ENCODE measurements around the gene RAPGEF2.

Gene RAPGEF2

DNA sequence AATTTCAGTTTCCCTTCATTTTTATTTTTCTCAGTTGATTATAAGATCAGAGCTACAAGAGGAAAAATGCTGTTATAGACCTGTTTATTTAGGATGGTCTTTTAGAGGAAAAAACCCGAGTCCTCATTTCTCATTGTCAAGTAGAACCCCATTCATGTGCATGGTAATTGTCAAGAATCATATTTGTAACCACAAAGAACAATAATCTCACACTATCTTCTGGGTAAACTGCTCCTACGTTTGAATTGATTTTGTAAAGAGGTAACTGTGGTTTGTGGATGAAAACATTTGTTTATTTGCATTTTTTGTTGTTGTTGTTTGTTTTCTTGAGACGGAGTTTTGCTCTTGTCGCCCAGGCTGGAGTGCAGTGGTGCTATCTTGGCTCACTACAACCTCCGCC lies 23.8 kb downstream of the RAPGEF2 start:
- no peak overlapping the region for H3K4me3 ChIP-seq (ENCODE audit: low read depth, low read length)
- TF ChIP-seq, protein P1, sequence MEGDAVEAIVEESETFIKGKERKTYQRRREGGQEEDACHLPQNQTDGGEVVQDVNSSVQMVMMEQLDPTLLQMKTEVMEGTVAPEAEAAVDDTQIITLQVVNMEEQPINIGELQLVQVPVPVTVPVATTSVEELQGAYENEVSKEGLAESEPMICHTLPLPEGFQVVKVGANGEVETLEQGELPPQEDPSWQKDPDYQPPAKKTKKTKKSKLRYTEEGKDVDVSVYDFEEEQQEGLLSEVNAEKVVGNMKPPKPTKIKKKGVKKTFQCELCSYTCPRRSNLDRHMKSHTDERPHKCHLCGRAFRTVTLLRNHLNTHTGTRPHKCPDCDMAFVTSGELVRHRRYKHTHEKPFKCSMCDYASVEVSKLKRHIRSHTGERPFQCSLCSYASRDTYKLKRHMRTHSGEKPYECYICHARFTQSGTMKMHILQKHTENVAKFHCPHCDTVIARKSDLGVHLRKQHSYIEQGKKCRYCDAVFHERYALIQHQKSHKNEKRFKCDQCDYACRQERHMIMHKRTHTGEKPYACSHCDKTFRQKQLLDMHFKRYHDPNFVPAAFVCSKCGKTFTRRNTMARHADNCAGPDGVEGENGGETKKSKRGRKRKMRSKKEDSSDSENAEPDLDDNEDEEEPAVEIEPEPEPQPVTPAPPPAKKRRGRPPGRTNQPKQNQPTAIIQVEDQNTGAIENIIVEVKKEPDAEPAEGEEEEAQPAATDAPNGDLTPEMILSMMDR (IDR thresholded peaks at IDR 0.05; ENCODE audit: borderline replicate concordance, insufficient read depth, low read depth, low read length): no peak

DNA sequence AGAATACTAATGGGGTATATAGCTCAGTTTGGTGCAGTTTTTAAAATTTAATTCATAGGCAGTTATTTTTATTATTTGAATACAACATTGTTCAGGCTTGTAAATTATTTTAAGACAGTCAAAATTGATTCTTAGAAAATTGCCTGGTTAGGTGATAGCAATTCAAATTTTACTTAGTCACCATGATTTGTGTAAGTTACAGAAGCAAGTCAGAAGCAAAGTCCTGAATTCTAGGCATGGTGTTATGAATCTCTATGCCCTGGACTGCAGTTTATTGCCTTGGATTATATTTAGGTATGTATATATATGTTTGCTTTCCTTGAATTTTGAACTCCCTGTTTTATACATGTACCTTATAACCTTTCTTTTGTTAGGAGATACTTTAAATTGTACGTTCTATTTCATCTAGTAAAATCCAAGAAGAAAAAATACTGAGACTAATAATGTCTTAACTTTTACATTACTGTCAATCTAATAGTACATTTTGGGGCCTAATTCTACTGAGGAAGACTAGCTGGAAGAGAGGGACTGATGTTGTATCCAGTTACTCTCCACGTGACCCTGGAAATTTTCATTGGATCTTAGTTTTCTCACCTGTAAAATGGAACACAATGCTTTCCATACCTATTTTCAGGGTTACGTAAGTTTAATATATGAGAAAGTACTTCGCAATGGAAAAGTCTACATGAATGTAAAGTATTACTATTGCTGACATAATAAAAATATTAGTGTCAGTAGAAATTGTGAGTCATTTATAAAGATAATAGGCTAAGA lies 25.1 kb downstream of the RAPGEF2 start:
- TF ChIP-seq, protein P1 (IDR thresholded peaks at IDR 0.05; ENCODE audit: borderline replicate concordance, insufficient read depth, low read depth, low read length): no peak
- H3K4me3 ChIP-seq (ENCODE audit: low read depth, low read length): no peak overlapping the region

DNA sequence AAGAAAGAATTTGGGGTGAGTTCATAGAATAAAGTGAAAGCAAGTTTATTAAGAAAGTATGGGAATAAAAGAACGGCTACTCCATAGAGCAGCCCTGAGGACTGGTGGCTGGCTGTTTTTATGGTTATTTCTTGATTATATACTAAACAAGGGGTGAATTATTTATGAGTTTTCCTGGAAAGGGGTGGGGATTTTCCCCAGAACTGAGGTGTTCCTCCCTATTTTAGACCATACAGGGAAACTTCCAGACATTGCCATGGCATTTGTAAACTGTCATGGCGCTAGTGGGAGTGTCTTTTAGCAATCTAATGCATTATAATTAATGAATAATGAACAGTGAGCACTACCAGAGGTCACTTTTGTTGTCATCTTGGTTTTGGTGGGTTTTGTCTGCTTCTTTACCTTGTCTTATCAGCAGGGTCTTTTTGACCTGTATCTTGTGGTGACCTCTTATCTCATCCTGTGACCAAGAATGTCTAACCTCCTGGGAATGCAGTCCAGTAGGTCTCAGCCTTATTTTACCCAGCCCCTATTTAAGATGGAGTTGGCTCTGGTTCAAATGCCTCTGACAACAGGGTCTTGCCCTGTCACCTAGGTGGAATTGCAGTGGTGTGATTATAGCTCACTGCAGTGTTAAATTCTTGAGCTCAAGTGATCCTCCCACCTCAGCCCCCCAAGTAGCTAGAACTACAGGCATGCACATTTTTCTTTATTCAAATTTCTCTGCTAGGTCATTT lies 27.1 kb downstream of the RAPGEF2 start:
- TF ChIP-seq, protein P1 (IDR thresholded peaks at IDR 0.05; ENCODE audit: borderline replicate concordance, insufficient read depth, low read depth, low read length): no peak
- no peak overlapping the region for H3K4me3 ChIP-seq (ENCODE audit: low read depth, low read length)

DNA sequence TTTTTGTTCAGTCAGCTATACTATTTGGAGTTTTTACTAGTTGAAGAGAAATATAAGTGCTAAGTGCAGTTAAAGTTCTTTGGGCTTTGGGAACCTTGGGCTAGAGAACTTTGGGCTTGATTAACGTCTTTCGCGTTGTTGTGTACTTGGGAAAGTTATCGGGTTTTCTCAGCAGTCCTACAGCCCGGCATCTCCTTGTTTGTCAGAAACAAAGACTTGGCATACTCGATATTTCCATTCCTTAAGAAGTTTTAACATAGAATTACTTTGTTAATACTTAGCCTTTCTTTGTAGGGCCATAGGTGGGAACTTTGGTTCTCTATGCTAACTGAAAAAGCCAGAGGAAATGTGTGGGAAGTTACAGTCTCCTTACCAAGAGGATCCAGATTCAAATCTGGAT lies 28.7 kb downstream of the RAPGEF2 start:
- no peak overlapping the region for H3K4me3 ChIP-seq (ENCODE audit: low read depth, low read length)
- TF ChIP-seq, protein P1 (IDR thresholded peaks at IDR 0.05; ENCODE audit: borderline replicate concordance, insufficient read depth, low read depth, low read length): no peak

DNA sequence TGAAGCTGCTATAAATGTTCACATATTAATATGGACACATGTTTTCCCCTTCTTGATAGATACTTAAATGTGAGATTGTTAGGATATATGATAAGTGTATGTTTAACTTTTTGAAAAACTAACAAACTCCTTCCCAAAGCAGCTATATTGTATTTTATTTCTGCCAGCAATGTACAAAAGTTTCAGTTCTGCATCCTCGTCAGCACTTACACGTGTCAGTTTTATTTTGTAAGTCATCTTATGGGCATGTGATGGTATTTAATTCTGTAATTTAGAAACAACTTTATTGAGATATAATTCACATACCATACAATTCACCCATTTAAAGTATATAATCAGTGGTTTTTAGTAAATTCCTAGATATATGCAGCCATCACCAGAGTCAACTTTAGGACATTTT lies 31.6 kb downstream of the RAPGEF2 start:
- TF ChIP-seq, protein P1 (IDR thresholded peaks at IDR 0.05; ENCODE audit: borderline replicate concordance, insufficient read depth, low read depth, low read length): no peak
- H3K4me3 ChIP-seq (ENCODE audit: low read depth, low read length): no peak overlapping the region

DNA sequence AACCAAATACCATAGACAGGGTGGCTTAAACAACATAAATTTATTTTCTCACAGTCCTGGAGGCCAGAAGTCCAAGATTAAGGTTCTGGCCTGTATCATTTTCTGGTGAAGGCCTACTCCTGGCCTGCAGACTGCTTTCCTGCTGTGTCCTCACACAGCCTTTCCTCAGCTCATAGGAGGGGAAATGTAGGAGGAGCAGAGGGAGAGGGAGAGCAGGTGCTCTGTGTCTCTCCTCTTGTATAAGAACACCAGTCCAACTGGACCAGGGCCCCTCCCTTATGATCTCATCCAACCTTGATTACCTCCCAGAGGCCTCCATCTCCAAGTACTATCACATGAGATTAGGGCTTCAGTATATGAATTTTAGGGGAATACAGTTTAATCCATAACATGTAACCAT lies 34.3 kb downstream of the RAPGEF2 start:
- H3K4me3 ChIP-seq (ENCODE audit: low read depth, low read length): no peak overlapping the region
- TF ChIP-seq, protein P1 (IDR thresholded peaks at IDR 0.05; ENCODE audit: borderline replicate concordance, insufficient read depth, low read depth, low read length): no peak

DNA sequence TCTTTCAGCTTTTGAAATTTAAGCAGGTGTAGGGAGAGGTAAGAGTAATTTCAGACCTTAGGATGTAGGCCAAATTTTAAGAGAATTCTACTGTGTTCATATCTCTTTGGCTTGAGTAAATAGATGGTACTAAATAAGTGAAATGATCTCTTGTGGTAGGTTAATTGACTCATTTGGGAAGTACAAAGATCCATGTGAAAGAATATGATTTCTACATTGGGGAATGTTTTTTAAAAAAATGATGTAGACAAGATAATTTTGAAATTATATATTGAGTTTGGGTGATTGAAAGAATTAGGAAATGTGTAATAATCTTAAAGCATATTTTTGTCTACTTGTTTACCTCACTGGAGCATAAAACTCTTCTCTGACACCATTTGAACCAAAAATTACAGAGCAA lies 35.6 kb downstream of the RAPGEF2 start:
- TF ChIP-seq, protein P1 (IDR thresholded peaks at IDR 0.05; ENCODE audit: borderline replicate concordance, insufficient read depth, low read depth, low read length): no peak
- H3K4me3 ChIP-seq (ENCODE audit: low read depth, low read length): no peak overlapping the region
